ENCODE data around the gene KLF16. TPM values are rescaled to one million over a fixed set of nuclear protein-coding genes. Genes with fewer than 3 reads are reported as not detected.

The KLF16 gene
- total RNA-seq, 4 donors from 2014 or later = 9.0 to 16.2 (median 13.5) TPM

- no peak overlapping the region for H3K4me3 ChIP-seq (ENCODE audit: low read depth, poor library complexity, severe bottlenecking)
- TF ChIP-seq POLR2A (IDR thresholded peaks at IDR 0.05) (no peak), CTCF (IDR thresholded peaks at IDR 0.05) (no peak)
- WGBS, 2 donors = 90 to 94% methylated on average over 32 to 36 of the region's 36 CpGs
- intact Hi-C loops (cut with DNase I; ENCODE audit: low total_unique reads) = loop anchor here (10.0 kb wide), 1 partner anchor 142 kb away; no protein-coding TSS in a partner anchor
- no peak for DNase-seq (ENCODE audit: low spot score in 2 of 2)
These were observed 46.7 kb downstream of the KLF16 start for GRCh38 chr19:1816530-1817298.

GRCh38 chr19:1815605-1816529 lies 47.5 kb downstream of the KLF16 start:
- WGBS, 2 donors = 89 to 90% methylated on average over 34 to 58 of the region's 61 CpGs
- DNase-seq (ENCODE audit: low spot score in 2 of 2) = no peak
- intact Hi-C loops (cut with DNase I; ENCODE audit: low total_unique reads) = loop anchor here (10.0 kb wide), 1 partner anchor 141 kb away; no protein-coding TSS in a partner anchor
- H3K4me3 ChIP-seq (ENCODE audit: low read depth, poor library complexity, severe bottlenecking) = no peak overlapping the region
- TF ChIP-seq POLR2A (IDR thresholded peaks at IDR 0.05) = no peak
- no peak for TF ChIP-seq CTCF (IDR thresholded peaks at IDR 0.05)

GRCh38 chr19:1814833-1815604 lies 48.4 kb downstream of the KLF16 start:
- 88 to 89% methylated on average over 25 to 26 of the region's 26 CpGs for WGBS, 2 donors
- intact Hi-C loops (cut with DNase I; ENCODE audit: low total_unique reads) = loop anchor here (10.0 kb wide), 1 partner anchor 140 kb away; no protein-coding TSS in a partner anchor

GRCh38 chr19:1814391-1814790 lies 49.0 kb downstream of the KLF16 start:
- TF ChIP-seq POLR2A (IDR thresholded peaks at IDR 0.05) (no peak), CTCF (IDR thresholded peaks at IDR 0.05) (no peak)
- H3K4me3 ChIP-seq (ENCODE audit: low read depth, poor library complexity, severe bottlenecking) = no peak overlapping the region
- WGBS, 2 donors = 80 to 82% methylated on average over 9 to 10 of the region's 10 CpGs
- DNase-seq (ENCODE audit: low spot score in 2 of 2) = no peak
- intact Hi-C loops (cut with DNase I; ENCODE audit: low total_unique reads) = loop anchor here (10.0 kb wide), 1 partner anchor 140 kb away; no protein-coding TSS in a partner anchor

More at GRCh38 chr19:1814833-1815604, 48.4 kb downstream of the KLF16 start:
- no peak overlapping the region for H3K4me3 ChIP-seq (ENCODE audit: low read depth, poor library complexity, severe bottlenecking)
- no peak for DNase-seq (ENCODE audit: low spot score in 2 of 2)
- TF ChIP-seq POLR2A (IDR thresholded peaks at IDR 0.05) (no peak), CTCF (IDR thresholded peaks at IDR 0.05) (no peak)
